Activated T-cell treated with anti-CD3 and anti-CD28 coated beads for 4 hours (primary cell): ENCODE data around the gene TRIM24.

ENCODE experiments used
- DNase-seq: peaks from one replicate; pipeline ENCODE4 v3.0.0-alpha.2; 2020

The TRIM24 gene

GRCh38 chr7:138581065-138581464 is 121.0 kb downstream of the TRIM24 start:
- DNase-seq, result no peak

DNA sequence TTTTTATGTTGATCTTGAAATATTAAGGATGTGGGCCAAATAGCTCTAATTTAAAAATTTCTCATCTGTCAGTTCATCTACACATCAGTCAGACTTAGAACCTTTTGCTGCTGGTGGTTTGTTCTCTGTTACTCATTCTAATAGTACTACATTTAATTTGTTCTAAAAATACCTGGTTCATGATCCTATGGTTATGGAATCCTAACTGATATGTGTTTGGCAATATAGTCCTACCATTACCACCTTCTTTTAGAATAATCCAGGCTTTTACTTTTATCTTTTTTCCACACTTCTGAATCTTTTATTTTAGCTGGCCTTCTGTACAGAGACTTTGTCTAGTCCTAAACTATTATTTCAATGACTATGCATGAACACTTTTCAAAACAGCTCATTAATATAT is 124.2 kb downstream of the TRIM24 start:
- DNase-seq, result no peak

DNA sequence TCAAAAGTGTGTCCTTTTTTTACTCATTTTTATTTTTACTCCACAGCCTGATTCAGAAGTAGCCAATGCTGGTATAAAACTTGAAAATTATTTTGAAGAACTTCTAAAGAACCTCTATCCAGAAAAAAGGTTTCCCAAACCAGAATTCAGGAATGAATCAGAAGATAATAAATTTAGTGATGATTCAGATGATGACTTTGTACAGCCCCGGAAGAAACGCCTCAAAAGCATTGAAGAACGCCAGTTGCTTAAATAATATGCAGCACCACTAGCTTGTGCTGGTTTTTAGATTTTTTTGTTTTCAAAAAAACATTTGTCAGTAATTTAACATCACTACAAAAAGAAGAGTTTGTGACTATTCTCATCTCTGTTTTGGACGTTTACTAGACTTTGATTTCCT is 124.6 kb downstream of the TRIM24 start:
- no peak for DNase-seq

GRCh38 chr7:138585283-138585993 is 125.4 kb downstream of the TRIM24 start:
- DNase-seq, result no peak

- DNase-seq, result no peak
These were observed 127.4 kb downstream of the TRIM24 start for GRCh38 chr7:138587485-138587884.

DNA sequence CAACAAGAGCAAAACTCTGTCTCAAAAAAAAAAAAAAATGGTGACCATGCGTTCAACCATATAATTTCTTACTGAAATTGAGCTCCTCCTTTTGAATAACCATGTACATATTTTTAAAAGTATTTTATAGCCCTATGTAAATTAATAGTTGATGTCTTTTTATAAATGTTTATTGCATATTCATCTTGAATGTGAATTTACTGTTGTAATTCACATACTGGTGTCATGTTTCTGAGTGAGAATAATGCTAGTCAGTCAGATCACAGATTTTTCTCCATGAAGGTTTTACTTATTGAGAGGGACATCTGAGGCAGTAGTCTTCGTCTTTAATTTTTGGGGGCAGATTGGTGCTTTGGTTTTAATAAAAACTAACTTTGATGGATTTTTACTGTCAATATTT is 128.9 kb downstream of the TRIM24 start:
- no peak for DNase-seq

DNA sequence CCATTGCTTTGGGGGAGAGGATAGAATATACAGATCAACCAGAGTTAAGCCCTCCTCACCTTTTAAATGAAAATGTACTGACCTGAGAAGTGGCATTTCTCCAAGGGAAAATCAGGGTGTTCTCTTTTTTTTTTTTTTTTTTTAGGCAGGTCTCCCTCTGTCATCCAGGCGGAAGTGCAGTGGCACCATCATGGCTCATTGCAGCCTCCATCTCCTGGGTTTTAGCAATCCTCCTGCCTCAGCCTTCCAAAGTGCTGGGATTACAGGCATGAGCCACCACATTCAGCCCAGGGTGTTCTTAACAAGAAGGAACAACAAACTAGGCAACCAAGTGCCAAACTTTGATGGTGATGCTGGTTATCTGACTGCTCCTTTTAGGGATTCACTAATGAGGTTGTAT is 130.1 kb downstream of the TRIM24 start:
- no peak for DNase-seq

DNA sequence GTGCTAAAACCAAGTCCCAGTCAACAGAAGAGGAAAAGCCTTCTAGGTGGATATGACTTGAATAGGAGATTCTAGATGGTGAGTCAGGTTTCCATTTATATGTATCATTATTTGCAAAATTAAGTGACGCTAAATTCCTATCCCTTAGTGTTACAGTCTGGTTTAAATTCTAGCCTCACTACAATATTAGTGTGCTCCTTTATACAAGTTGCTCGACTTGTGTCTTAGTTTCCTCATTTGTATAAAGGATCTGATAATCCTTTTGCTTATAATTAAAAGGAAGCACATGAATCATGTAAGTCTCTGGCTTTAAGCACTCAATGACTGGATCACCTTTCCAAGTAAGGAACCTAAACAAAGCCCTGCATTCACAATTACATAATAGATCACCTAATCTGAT is 135.4 kb downstream of the TRIM24 start:
- no peak for DNase-seq

- no peak for DNase-seq
These were observed 142.4 kb downstream of the TRIM24 start for GRCh38 chr7:138602451-138602850.

DNA sequence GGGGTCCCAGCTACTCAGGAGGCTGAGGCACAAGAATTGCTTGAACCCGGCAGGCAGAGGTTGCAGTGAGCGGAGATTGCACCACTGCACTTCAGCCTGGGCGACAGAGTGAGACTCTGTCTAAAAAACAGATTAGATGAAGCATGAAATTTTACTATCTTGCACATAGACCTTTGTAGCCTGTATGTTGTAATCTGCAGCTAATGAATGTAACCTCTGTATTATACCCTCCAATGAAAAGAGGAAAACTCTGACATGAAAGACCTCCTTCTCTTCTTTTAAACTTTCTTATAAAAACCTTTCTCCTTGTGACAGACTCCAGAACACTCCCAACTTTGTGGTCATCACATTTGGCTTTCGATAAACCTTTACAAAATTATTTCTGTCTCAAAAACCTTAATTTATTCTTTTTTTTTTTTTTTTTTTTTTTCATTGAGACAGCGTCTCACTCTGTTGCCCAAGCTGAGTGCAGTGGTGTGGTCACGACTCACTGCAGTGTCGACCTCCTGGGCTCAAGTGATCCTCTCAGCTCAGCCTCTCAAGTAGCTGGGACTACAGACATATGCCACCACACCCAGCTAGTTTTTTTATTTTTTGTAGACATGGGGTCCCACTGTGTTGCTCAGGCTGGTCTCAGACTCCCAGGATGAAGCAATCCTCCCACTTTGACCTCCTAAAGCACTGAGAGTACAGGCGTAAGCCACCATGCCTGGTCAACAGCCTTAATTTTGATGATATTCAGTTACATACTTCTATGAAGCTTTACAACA is 143.7 kb downstream of the TRIM24 start:
- DNase-seq, result no peak

- no peak for DNase-seq
These were observed 146.2 kb downstream of the TRIM24 start for GRCh38 chr7:138606236-138606635.

DNA sequence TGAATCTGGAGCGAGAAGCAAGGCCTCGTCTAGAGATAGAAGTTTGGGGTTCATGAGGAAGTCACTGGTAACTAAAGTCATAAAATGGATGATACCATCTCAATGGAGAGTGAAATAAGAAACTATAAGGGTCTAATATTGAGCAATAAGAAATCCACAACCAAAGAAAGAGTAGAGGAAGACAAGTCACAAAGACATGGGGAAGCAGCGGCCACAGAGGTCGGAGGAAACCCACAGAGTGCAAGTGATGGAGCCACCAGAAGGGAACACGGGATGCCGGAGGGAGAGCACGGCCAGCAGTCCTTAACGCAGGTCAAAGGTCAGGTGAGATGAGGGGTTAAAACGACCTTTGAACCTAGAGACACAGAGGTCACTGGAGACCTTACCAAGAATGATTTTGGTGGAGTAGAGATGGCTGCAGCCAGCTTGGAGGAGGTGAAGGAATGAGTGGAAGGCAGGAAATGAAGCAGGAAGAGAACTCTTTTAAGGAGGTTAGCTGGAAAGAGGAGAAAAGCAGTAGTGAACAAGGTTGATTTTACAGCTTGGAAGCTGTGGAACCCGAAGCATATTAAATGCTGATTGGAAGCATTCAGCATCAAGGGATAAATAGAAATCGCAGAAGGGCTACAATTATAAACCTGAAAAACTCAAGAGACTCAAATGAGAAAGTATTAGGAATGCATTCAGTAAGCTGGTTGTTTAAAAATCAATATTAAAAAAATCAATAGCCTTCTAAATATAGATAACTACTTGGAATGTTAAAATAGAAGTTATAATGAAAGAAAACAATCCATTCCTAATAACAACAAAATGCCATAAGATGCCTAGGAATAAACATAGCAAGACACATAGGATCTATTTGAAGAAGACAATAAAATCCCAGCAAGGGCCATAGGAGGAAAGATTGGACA is 147.4 kb downstream of the TRIM24 start:
- DNase-seq, result no peak

DNA sequence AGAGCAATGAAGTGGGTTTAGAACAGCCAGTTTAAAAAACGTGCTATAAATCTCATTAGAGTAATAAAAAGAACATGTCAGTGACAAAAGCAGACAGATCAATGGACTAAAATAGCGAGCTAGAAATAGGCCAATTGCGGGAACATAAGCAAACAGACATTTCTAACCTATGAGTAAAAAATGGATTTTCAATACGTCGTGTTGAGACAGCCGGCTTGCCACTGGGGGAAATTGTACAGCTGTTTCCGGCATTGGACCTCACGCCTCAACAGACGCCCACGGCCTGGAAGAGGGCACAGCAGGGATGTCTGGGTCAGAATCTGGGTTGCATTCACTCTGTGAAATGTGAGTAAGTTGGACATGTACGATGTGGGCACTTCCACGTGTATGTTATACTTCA is 148.2 kb downstream of the TRIM24 start:
- no peak for DNase-seq

DNA sequence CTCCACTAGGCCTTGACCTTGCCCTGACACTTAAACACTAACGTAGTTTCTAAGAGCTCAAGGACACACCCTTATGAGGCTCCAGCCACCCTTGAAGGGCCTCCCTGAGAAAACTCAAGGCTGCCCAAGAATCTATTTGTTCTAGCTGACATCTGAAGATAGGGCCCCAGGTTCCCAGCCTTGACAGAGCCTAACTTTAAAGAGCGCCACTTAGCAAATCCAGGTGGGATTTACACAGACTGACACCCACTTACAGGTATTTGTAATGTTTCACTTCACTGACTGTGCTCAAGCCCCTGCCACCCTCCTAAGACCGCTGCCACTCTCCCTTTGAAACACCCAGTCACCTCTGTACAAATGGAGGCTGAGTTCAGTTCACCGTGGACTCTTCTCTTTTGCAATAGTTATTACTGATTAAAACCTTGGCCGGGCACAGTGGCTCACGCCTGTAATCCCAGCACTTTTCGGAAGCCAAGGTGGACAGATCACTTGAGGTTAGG is 150.7 kb downstream of the TRIM24 start:
- DNase-seq, result no peak

DNA sequence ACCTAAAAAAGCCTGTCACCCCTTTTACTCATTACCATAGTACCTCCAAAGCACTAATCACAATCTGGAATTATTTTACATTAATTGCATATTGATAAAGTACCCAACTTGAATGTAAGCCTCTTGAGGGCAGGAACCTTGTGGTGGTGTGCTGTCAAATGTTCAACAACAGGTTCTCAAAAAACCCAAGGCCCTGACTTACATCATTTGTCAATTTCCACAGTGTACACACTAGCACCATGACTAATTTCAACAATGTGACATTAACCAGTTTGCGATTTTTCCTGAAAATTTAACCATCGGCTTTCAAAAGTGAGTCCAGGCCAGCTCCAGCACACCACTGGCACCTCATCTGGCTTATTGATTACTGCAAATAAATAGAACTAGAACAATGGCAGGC is 153.6 kb downstream of the TRIM24 start:
- DNase-seq, result no peak

DNA sequence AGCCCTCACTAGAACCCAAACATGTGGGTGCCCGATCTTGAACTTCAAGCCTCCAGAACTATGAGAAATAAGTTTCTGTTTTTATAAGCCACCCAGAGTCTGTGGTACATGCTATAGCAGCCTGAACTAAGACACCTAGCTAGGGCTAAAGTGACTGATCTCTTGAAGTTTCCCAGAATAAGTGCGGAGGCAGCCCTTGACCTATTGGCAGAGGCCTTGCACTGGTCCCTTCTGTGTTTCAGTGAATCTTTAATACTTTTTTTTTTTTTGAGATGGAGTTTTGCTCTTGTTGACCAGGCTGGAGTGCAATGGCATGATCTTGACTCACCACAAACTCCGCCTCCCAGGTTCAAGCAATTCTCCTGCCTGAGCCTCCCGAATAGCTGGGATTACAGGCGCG is 156.0 kb downstream of the TRIM24 start:
- DNase-seq, result no peak

GRCh38 chr7:138618506-138618905 is 158.4 kb downstream of the TRIM24 start:
- no peak for DNase-seq

DNA sequence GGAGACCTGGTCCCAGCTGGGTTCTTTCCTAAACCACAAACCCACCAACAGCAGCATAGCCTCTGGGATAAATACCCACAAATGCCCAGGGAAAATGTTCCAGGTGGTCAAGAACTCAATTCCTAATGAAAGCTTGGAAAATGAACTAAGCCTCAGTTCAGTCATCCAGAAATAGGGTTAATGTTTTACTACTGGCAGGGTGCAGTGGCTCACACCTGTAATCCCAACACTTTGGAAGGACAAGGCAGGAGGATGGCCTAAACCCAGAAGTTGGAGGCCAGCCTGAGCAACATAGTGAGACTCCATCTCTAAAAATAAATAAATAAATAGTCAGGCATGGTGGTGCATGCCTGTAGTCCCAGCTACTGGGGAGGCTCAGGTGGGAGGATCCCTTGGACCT is 158.9 kb downstream of the TRIM24 start:
- no peak for DNase-seq

DNA sequence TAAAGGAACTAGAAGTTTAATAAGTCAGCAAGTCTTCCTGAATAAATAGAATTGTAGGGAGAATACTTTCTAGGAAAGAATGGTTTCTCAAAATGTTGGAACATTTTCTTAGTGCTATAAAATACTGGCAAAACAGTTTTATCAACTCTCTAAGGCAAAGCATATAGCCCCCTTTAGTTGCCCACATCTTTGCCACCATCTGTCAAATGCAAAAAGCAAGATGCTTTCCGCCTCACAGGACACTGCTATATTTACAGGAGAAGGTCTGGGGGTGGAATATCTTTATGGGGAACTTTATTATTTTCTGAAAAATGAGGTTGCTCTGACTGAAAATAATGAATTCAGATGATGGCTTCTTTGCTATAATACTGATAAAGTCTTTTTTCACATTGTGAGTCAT is 162.8 kb downstream of the TRIM24 start:
- DNase-seq, result no peak

- no peak for DNase-seq
These were observed 165.2 kb downstream of the TRIM24 start for GRCh38 chr7:138625084-138625848.

DNA sequence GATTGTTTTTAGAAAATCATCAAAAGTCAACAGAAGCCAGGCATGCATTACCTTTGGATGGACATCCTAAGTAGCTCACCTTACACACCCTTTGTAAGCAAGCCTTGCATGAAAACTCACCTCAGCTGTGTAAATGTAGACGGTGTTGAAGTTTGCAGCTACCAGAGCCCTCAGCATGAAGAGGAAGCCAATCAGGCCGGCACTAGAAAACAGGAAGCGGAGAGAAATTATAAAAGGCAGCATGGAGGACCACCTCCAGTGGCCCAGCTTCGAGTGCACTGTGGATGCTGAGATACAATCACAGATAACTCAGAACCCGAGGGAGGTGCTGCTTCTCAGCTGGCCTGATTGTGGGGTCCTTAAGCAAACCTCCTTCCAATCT is 165.8 kb downstream of the TRIM24 start:
- DNase-seq, result no peak

GRCh38 chr7:138626846-138627245 is 166.8 kb downstream of the TRIM24 start:
- no peak for DNase-seq

GRCh38 chr7:138627361-138627760 is 167.3 kb downstream of the TRIM24 start:
- DNase-seq, result no peak
